HG03342 (cell line): ENCODE results near the gene MTCL1.

Experiments used
- ATAC-seq: cut with Tn5 transposase; IDR thresholded peaks from one replicate; pipeline ENCODE4 v1.9.1; 2021; ENCODE audit warnings: mild to moderate bottlenecking, moderate library complexity; ENCODE audit not compliant: unreplicated experiment

MTCL1 gene

DNA sequence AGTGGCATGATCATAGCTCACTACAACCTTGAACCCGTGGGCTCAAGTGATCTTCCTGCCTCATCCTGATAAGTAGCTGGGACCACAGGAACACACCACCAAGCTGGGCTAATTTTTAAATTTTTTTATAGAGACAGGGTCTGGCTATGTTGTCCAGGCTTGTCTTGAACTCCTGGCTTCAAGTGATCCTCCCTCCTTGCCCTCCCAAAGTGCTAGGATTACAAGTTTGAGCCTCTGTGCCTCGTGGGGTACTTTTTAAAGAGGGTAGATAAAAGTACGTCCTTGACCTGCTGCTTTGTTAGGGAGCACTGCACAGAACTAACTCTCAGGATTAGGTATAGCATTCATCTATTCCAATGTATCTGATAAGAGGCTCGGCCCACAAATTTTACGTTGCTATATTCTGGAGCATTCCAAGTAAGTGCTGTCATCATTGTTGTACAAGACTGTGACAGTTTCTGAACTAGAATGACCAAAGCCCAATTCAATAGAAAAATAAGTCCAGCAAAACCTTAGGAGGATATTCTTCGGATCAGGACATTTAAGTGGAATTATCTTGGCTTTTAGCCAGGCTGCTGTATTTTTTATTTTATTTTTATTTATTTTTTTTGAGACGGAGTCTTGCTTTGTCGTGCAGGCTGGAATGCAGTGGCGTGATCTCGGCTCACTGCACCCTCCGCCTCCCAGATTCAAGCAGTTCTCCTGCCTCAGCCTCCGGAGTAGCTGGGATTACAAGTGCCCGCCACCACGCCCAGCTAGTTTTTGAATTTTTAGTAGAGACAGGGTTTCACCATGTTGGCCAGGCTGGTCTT, 4.1 kb downstream of the MTCL1 start:
- ATAC-seq: no peak

DNA sequence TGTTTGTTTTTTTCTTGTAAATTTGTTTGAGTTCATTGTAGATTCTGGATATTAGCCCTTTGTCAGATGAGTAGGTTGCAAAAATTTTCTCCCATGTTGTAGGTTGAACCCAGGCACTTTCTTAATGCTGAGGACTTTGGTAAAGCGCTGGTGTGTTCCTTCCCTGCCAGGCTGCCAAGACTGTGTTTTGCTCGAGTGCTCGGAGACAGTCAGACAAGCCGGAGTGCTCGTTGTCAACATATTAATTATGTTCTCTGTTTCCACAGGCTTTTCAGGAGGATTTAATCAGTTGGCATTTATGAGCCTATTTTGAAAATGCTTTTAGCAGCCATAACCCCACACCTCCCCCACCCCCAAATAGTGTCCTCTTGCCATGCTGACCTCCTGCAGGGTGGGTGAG, 6.4 kb downstream of the MTCL1 start:
- no peak for ATAC-seq

DNA sequence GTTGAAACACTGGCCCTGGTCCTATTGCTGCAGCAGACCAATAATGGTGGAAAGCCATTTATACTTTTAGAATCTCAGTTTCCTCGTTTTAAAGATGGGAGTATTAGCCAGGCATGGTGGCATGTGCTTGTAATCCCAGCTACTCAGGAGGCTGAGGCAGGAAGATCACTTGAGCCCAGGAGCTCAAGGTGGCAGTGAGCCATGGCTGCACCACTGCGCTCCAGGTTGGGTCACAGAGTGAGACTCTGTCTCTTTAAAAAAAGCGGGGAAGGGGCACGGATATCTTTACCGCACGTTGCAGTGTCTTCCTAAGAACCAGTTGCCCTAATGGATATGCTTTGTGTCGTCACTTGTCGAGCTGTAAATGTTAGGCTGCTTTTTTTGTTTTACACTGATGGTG, 8.3 kb downstream of the MTCL1 start:
- ATAC-seq: no peak

DNA sequence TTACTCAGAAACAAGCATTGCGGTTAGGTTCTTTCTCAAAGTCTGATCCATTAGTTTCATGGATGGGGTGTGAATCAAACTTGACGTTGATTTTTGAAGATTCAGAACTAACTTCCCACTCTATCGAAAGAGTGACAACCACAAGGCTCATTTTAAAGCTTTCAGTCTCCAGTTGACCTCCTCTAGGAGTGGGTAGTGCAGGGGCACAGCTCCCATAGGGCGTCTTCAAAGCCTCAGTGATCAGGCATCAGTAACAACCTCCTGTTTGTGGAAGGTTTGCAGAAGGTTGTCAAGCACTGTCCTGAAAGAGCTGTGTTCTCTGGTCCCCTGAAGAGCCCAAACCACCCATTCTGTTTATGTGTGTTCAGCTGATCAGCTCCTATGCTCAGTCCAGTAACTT, 10.2 kb downstream of the MTCL1 start:
- no peak for ATAC-seq

DNA sequence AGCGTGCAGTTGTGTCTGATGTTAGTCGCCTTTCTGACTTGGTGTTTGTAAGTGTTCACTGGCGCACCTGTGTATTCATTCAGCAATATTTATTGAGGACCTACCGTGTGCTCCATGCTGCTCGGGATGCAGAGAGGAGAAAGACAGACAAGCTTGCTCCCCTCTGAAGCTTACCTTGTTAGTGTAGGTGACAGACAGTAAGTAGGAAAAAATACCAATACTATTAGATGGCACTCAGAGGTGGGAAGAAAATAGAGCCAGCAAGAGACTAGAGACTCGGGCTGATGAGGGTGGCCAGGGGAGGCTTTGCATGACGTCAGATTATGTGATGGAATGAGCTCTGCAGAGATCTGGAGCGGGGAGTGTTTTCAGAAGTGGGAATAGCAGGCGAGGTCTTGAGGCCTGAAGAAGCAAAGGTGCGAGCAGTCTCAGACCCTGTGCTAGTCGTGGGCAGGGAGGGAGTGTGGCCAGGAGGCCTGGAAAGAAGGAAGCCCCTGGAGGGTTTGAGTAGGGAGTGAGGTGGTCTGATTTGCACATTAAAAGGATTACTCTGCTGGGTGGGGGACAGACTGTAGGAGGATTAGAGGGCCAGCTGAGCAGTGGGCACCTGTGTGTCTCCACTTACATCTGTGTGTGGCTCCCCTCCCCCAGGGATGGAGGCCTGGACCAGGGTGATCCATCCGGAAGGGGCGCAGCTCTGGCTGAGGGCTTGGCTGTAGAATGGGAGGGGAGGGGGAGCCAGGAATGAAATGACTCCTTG, 11.8 kb downstream of the MTCL1 start:
- no peak for ATAC-seq

DNA sequence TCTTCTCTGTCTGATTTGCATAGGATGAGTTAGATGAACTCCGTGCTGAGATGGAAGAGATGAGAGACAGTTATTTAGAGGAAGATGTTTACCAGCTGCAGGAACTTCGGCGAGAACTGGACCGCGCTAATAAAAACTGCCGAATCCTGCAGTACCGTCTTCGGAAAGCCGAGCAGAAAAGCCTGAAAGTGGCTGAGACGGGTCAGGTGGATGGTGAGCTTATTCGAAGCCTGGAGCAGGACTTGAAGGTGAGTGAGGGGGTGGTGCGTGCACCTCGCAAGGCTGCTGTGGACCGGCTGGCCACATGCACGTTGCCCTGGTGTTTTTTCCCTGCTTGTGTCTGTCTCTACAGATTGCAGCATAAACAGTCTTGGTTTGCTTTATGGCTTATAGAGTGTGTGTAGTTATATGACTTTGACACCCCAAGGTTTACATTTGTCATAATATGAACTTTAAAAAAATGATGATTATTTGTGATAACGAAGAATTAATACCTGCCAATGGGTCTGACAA, 13.1 kb downstream of the MTCL1 start:
- no peak for ATAC-seq

DNA sequence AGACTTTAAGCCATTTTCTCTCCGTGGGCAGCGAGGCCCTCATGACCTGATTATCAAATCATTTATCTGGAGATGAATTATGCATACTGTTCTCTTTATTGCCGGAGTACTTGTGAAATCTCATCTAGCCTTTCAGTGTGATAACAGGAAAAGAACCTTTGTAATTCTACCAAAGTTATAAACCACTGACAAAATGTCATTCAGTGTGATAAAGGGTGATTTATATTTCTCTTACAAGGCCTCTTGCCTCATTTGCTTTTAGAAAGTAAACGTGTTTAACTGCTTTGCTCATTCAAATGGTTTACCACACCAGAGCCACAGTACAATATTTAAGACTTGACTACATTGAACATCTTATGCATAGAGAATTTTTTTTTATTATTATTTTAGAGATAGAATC, 13.8 kb downstream of the MTCL1 start:
- ATAC-seq: no peak

DNA sequence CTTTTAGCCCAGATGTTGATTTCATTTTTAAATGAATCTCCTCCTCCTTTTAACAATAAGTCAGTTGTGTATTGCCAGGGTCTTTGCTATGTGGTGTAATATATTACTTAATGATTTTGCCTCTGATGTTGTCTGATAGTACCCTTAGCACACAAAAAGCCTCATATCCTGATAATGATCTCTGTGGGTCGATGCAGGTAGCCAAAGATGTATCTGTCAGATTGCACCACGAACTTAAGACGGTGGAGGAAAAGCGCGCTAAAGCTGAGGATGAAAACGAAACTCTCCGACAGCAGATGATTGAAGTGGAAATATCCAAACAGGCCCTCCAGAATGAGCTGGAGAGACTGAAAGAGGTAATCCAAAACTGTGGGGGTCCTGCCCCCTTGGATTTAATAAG, 14.8 kb downstream of the MTCL1 start:
- no peak for ATAC-seq

DNA sequence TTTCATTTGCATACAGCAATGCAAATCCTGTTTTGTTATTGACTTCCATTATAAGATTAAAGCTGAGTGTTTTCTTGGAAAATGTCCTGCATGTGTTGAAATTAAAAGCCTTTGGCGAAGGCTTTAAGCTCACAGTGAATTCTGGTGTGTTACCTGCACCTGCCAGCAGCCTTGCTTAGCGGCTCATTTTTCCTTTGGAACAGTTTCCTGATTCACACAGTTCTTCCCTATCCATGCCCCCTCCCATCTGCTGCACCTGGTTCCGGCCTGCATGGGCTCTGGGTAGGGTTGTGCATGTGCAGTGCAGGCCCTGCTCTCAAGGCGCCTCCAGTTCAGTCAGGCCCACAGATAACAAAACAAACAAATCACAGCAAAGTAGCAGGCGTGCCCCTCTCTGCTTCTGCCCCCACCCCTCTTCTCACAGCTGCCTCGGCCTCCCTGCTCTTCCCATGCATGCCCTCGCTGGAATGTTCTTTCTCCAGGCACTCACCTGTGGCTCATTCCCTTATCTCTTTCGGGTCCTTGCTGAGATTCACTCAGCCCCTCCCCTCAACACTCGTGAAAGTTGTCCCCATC, 15.8 kb downstream of the MTCL1 start:
- ATAC-seq: no peak

DNA sequence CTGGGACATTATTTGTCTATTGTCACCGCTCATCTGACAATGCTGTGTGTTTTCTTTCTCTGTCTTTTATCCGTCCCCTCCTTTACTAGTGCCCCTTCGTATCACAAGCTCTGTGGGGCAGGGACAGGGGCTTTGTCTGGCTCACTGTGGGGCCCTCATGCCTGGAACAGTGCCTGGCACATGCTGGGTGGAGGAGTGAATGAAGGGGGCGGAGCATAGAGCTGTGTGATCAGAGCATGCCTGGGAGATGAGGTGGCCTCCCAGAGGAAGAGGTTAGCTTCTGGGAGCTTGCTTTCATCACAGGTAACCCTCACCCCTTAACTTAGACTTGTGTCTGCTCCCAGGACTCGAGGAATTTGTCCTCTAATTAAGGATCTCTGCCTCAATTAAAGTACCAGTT, 16.4 kb downstream of the MTCL1 start:
- no peak for ATAC-seq

DNA sequence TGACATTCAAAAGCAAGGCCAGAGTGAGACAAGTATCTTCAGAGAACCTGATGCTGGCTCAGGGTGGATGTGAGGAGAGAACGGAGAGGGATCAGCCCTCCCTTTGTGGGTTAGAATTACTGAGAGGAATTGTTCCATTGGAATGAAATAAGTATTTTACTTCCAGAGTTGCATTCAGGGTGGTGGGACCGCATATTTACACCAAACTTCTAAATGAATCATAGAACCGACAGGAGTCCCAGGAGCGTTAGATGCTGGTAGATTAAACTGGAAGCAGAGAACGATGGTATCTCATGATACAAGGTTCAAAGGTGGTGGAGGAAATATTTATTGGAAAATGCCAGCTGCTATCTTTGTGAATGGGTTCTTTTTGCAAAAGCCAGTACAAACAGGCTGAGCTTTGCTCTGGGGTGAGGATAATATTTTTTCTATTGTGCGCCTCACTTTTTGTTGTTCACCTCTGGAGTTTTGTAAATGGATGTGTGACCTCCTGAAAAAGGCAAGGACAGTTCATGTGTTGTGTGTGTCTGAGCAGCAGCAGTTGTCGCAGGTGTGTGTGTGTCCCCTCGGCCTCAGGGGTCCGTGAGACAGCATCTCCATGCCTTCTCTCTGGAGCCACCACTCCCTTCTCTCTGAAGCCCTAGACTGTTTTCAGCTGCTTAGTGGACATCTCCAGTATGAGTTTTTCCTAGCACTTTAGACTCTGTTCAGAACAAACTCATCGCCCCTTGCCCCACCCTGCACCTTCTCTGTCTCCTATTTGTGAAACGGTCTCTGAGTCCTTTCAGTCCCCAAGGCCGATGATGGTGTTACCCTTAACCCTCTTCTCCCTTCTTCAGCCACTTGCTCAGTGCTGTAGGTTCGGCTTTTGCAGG, 17.8 kb downstream of the MTCL1 start:
- no peak for ATAC-seq

DNA sequence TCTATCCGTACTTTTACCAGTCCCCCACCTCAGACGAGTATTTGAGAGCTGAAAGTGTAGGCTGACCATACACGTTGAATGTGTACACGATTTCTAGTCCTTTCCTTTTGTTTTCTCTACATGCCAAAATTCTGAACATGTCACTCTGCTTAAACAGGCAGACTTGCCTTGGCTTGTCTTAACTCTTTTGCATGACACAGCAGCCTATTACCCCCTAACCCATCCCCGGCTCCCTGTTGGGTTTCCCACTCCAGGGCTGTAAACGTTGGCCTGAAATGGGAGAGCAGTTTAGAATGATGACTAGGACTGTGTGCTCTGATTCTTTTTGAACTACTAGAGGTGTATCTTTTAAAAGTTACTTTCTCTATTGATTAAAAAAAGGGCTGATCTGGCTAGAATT, 19.1 kb downstream of the MTCL1 start:
- ATAC-seq: no peak

DNA sequence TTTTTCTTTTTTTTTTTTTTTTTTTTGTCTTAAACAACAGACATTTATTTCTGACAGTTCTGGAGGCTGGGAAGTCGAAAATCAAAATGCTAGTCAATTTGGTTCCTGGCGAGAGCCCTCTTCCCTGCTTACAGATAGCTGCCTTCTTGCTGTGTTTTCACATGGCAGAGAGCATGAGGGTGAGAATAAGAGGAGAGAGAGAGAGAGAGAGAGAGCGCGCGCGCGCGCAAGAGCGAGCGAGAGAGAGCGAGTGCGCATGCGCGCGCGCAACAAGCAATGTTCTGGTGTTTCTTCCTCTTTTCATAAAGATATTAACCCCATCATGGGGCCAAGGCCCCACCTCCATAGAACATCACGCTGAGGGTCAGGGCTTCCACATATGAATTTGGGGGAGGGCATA, 20.9 kb downstream of the MTCL1 start:
- no peak for ATAC-seq

DNA sequence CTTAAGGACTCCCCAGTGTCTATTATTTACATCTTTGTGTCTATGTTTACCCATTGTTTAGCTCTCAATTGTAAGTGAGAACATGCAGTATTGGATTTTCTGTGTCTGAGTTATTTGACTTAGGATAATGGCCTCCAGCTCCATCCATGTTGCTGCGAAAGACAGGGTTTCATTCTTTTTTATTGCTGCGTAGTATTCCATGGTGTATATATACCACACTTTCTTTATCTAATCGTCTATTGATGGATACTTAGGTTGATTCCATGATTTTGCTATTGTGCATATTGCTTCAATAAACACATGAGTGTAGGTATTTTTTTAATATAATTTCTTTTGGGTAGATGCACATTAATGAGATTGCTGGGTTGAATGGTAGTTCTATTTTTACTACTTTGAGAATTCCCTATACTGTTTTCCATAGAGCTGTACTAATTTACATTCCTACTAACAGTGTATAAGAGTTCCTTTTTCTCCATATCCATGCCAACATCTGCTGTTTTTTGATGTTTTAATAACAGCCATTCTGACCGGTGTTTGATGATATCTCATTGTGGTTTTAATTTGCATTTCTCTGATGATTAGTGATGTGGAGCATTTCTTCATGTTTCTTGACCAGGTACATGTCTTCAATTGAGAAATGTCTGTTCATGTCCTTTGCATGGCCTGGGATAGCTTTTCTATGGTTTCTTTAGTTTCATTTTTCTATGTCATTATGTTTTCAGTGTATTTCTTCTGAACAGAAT, 21.8 kb downstream of the MTCL1 start:
- no peak for ATAC-seq

DNA sequence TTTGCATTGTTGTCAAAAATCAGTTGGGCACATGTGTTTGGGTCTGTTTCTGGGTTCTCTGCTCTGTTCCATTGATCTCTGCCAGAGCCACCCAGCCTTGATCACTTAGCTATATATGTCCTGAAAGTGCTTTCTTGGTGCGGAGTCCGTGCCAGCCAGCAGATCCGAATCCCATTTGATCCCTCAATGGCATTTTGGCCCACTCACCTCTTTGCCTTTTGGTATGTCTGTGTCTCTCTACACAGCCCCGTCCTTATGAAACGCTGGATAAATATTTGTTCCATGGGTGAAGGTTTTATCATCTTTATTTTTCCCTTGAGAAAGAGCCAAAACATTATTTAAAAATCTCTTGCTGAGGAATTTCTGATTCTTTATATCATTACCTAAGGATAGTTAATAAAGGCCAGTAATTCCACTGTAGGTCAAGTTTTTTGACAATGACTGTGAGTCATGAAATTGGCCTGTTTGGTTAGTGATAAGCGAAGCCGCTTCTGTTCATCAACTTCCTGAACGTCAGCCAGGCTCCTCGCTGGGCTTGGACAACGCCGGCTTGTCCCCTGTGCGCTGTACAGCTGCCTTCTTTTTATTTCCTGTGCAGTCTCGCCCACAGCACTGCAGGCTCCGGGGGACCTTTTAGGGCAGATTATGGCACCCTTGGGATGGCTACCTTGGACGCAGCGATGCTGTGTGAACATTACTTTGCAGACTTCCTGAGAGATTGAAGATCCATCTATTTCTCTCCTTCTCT, 24.9 kb downstream of the MTCL1 start:
- ATAC-seq: no peak

DNA sequence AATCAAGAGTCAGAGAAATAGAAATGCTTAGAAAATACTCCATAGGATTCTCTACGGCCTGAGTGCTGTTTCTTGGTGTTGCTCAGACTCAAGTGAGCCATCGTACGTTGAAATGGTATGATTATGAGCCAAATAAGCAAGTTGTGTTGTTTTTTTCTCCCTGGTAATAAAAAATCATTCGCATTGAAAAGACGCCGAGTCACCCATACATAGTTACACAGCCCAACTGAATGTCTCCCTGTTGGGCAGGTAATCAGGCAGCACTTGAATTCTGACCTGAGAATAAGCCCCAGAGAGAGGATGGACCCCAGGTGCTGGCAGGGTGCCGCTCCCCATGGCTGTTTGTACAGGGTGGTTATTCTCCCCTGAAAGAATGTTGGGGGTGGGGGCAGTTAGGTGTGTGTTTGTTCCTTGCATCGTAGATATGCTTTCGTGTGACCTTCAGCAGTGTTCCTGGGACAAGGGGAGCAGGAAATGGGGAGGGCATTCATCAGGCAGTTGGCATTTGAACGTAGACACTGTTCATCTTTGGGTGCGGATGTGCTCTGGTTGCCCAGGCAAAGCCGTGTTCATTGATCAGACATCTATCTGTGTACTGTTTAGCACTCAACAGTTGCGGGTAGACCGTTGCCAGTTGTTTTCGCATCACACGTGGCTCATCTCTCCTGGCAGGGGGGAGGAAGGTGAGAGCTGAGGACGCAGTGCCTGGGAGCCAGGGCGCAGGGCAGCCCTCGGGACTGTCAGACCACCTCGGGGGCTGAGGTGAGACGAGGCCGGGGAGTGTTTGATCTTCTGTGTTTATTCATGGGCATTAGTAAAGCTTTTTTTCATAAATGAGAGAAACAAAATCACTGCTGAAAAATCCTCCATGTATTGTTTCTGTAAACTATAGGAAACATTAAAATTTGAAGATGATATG, 27.3 kb downstream of the MTCL1 start:
- ATAC-seq: no peak

DNA sequence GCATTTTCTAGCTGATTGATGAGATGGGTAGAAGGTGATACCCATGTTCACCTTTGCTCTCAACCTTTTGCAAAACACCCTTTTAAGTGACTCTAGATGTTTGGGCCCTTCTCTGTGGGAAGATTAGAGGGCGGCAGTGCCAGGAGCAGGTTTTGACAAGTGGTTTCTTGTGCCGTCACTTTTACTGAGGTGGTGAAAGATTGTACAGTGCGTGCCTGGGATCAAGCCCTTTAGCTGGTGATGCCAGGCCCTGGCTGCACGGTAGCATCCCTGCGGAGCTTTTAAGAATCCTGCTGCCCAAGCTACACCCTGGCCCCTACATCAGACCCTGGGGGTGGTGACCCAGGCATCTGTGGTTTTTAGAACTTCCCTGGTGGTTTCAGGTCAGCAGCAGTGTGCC, 29.1 kb downstream of the MTCL1 start:
- ATAC-seq: no peak

DNA sequence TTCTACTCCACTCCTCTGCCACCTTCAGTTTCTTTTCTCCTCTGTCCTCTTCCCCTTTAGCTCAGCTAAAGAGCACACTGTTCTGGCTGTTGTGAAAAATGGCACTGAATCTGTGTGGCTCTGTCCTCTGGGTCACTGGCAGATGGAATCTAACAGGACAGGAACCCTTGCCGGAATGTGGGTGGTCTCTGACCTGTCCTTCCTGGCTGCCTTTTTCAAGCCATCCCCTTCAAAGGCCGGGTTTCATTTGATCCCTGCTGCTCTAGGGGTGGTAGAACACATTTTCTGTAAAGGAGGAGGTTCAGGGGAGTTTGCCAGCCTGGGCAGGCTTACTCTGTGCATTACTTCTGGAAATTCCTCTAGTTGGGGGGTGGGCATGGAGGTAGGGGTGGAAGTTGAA, 29.9 kb downstream of the MTCL1 start:
- no peak for ATAC-seq

DNA sequence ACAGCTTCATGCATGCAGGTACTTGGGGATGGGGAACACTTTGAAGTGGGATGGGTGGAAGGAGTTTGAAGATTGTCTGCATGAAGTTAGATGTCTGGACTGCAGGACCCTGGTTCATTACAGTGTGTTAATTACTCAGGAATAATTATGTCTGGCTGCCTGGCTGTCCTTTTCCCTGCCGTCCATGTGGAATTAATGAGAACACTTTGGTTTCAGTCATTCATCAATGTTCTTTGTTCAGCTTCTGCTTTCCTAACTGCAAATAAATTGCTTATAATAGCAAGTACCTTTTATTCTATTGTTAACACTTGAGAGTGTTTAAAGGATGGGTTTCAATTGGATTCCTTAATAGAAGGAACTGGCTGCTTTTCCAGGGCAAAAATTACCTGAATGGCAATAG, 35.8 kb downstream of the MTCL1 start:
- ATAC-seq: no peak
